Astrocyte (in vitro differentiated cells and primary cell): Measurements from ENCODE around the gene PTPN14.

Experiments
- CTCF ChIP-seq: IDR thresholded peaks from 2 replicates; pipeline ENCODE4 v1.5.1; 2011; ENCODE audit warnings: low read depth, mild to moderate bottlenecking, inconsistent platforms, low read length, moderate library complexity; ENCODE audit not compliant: insufficient read depth
- EZH2 ChIP-seq: IDR thresholded peaks from 2 replicates; pipeline ENCODE4 v1.6.1; 2012; ENCODE audit warnings: mild to moderate bottlenecking, low read length, inconsistent platforms; ENCODE audit not compliant: insufficient read depth

DNA sequence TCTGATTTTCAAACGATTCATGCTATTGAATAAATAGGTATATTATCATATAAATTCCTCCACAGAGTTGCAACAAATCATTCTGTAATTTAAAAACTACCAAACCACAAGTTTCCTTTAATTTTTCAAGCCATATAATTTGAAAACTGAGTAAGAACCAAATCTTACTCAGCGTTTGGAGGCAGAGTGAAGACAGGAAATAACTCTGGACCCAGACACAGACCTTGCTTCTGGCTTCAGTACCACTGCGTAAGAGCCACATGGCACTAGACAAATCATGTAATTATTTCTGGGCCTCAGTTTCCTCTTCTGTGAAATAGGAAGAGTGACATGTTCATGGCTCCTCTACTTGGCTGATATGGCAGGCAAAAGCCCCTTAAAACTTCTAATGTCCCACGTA lies 188.0 kb downstream of the PTPN14 start:
- TF ChIP-seq CTCF (no peak), EZH2 (no peak)
